GM23338 (cell line): ENCODE data around the gene TMEM200C. TPM values are rescaled to one million over a fixed set of nuclear protein-coding genes. Genes with fewer than 3 reads are reported as not detected.

ENCODE experiments used
- ATAC-seq: fragments of 200-7000 bp; cut with Tn5 transposase; 3 replicates; pipeline ENCODE4 v1.9.1; 2020
- DNase-seq: peaks from one replicate; pipeline ENCODE4 v3.0.0-alpha.2; 2015; ENCODE audit warnings: low spot score
- H2AFZ ChIP-seq: fragments of 200-600 bp; sonication (generic); 2 replicates; pipeline ENCODE4 v1.8.0; 2016; ENCODE audit warnings: antibody characterized with exemption, mild to moderate bottlenecking, moderate library complexity
- H3F3A ChIP-seq: fragments of 200-600 bp; sonication (generic); replicated peaks from 2 replicates; pipeline ENCODE4 v1.8.0; 2017; ENCODE audit warnings: antibody characterized with exemption, mixed run types, low read depth
- H3K27ac ChIP-seq: fragments of 200-600 bp; sonication (generic); 2 replicates; pipeline ENCODE4 v1.6.1; 2016; ENCODE audit warnings: low read depth
- H3K27me3 ChIP-seq: fragments of 200-600 bp; sonication (generic); 2 replicates; pipeline ENCODE4 v1.8.0; 2016; ENCODE audit warnings: mild to moderate bottlenecking, mixed run types, moderate library complexity; ENCODE audit not compliant: insufficient read depth
- H3K36me3 ChIP-seq: fragments of 200-600 bp; sonication (generic); 2 replicates; pipeline ENCODE4 v1.8.0; 2016; ENCODE audit warnings: mild to moderate bottlenecking; ENCODE audit not compliant: insufficient read depth
- H3K4me1 ChIP-seq: fragments of 200-600 bp; sonication (generic); 2 replicates; pipeline ENCODE4 v1.8.0; 2016; ENCODE audit warnings: mild to moderate bottlenecking, moderate library complexity; ENCODE audit not compliant: insufficient read depth
- H3K4me2 ChIP-seq: fragments of 200-600 bp; sonication (generic); 2 replicates; pipeline ENCODE4 v1.7.1; 2017; ENCODE audit warnings: mixed run types
- H3K4me3 ChIP-seq: fragments of 200-600 bp; sonication (generic); 2 replicates; pipeline ENCODE4 v1.6.1; 2016; ENCODE audit warnings: mixed run types
- H3K79me2 ChIP-seq: fragments of 200-600 bp; sonication (generic); replicated peaks from 2 replicates; pipeline ENCODE4 v1.8.0; 2017; ENCODE audit warnings: mild to moderate bottlenecking; ENCODE audit not compliant: insufficient read depth
- H3K9me2 ChIP-seq: fragments of 200-600 bp; sonication (generic); 2 replicates; pipeline ENCODE4 v1.8.0; 2017; ENCODE audit not compliant: insufficient read depth
- H4K20me1 ChIP-seq: fragments of 200-600 bp; sonication (generic); replicated peaks from 2 replicates; pipeline ENCODE4 v1.8.0; 2017; ENCODE audit warnings: mild to moderate bottlenecking; ENCODE audit not compliant: insufficient read depth
- H3K27ac Mint-ChIP-seq: 2 replicates; pipeline ENCODE4 v1.8.0; 2020; ENCODE audit warnings: inconsistent platforms, mild to moderate bottlenecking, moderate library complexity, mixed read lengths
- H3K27me3 Mint-ChIP-seq: 3 replicates; pipeline ENCODE4 v1.8.0; 2022; ENCODE audit warnings: low read depth, mild to moderate bottlenecking, moderate library complexity, mixed read lengths, inconsistent platforms; ENCODE audit not compliant: insufficient read depth, poor library complexity
- H3K36me3 Mint-ChIP-seq: 3 replicates; pipeline ENCODE4 v1.8.0; 2021; ENCODE audit warnings: low read depth, mild to moderate bottlenecking, inconsistent platforms, moderate library complexity, mixed read lengths
- H3K4me1 Mint-ChIP-seq: 3 replicates; pipeline ENCODE4 v1.8.0; 2020; ENCODE audit warnings: mild to moderate bottlenecking, inconsistent platforms, mixed read lengths
- H3K4me3 Mint-ChIP-seq: 3 replicates; pipeline ENCODE4 v1.8.0; 2021; ENCODE audit warnings: moderate library complexity, mild to moderate bottlenecking, inconsistent platforms, mixed read lengths
- H3K9me3 Mint-ChIP-seq: 3 replicates; pipeline ENCODE4 v1.8.0; 2020; ENCODE audit warnings: moderate library complexity, mild to moderate bottlenecking, inconsistent platforms, mixed read lengths
- CREB1 ChIP-seq: fragments of 250-450 bp; sonication (Bioruptor Pico); IDR thresholded peaks from 2 replicates; pipeline ENCODE4 v1.5.0; 2020; ENCODE audit warnings: low read depth, mild to moderate bottlenecking, moderate library complexity
- ETS1 ChIP-seq: IDR thresholded peaks from 2 replicates; pipeline ENCODE4 v1.6.1; 2016; ENCODE audit warnings: antibody characterized with exemption
- NANOG ChIP-seq: IDR thresholded peaks from 2 replicates; pipeline ENCODE4 v1.6.1; 2016; ENCODE audit warnings: antibody characterized with exemption, borderline replicate concordance
- POLR2AphosphoS5 ChIP-seq: IDR thresholded peaks from 2 replicates; pipeline ENCODE4 v1.6.1; 2016; ENCODE audit warnings: antibody characterized with exemption, low read depth
- REST ChIP-seq: IDR thresholded peaks from one replicate; pipeline ENCODE4 v1.6.1; 2018; ENCODE audit warnings: antibody characterized with exemption; ENCODE audit not compliant: unreplicated experiment
- ZNF114 ChIP-seq: fragments of 250-450 bp; sonication (Bioruptor Pico); IDR thresholded peaks from 2 replicates; pipeline ENCODE4 v1.5.0; 2020; ENCODE audit warnings: mild to moderate bottlenecking, moderate library complexity
- ZNF462 ChIP-seq: fragments of 250-450 bp; sonication (Bioruptor Pico); IDR thresholded peaks from 2 replicates; pipeline ENCODE4 v1.5.0; 2020; ENCODE audit warnings: mild to moderate bottlenecking, moderate library complexity
- polyA plus RNA-seq: library from polyadenylated mRNA; unstranded; fragments of >200 nt; fragmentation: Nextera tagmentation; extraction: Ambion mirVana; gene quantifications from 2 replicates; pipeline ENCODE4 v1.2.1, GENCODE V29; 2016
- total RNA-seq: library from RNA; depleted of rRNA; stranded (reverse); fragments of >200 nt; shearing (Covaris generic); gene quantifications from 2 replicates; pipeline ENCODE4 v1.2.3, GENCODE V29; 2014

Gene TMEM200C
- total and polyA plus RNA-seq, 2 experiments from 2014 or later: 0.53 to 6.1 TPM

- no peak for TF ChIP-seq NANOG
- TF ChIP-seq REST: no peak
- no peak for TF ChIP-seq ZNF462 (CRISPR knock-in tag)
- TF ChIP-seq CREB1 (CRISPR knock-in tag): no peak
- no peak for TF ChIP-seq ETS1
- no peak for TF ChIP-seq POLR2AphosphoS5
- no peak for TF ChIP-seq ZNF114 (CRISPR knock-in tag)
- Mint-ChIP-seq H3K27ac (no peak overlapping the region), H3K9me3 (no peaks in the 10 kb centered on the region), H3K27me3 (peaks cover 12% of the 10 kb centered on the region), H3K4me1 (peaks cover 24% of the 10 kb centered on the region), H3K4me3 (no peak overlapping the region), H3K36me3 (no peaks in the 10 kb centered on the region)
- no peak overlapping the region for H3K4me2 ChIP-seq
- no peak overlapping the region for H3K27ac ChIP-seq
- no peak overlapping the region for H3K4me3 ChIP-seq
- H3K79me2 ChIP-seq: no peaks in the 10 kb centered on the region
- no peak for DNase-seq
- H3K9me2 ChIP-seq: no peaks in the 10 kb centered on the region
- ATAC-seq: no peak
- peaks cover 23% of the 10 kb centered on the region for H3K4me1 ChIP-seq
- no peaks in the 10 kb centered on the region for H4K20me1 ChIP-seq
- H2AFZ ChIP-seq: no peak overlapping the region
- H3K27me3 ChIP-seq: no peaks in the 10 kb centered on the region
- H3K36me3 ChIP-seq: no peaks in the 10 kb centered on the region
- no peaks in the 10 kb centered on the region for H3F3A ChIP-seq
These were observed 49.1 kb upstream of the TMEM200C start for GRCh38 chr18:5944448-5944847.
